Measurements from ENCODE around the gene C1QA. TPM values are rescaled to one million over a fixed set of nuclear protein-coding genes. Genes with fewer than 3 reads are reported as not detected.

Gene C1QA
- total RNA-seq, 6 donors from 2014 or later: 180 to 1,142 (median 556) TPM

- H3K9me3 ChIP-seq: no peaks in the 10 kb centered on the region
- no peak for DNase-seq
- no peak for TF ChIP-seq CTCF (IDR thresholded peaks at IDR 0.05)
- TF ChIP-seq EP300 (IDR thresholded peaks at IDR 0.05): no peak
- no peak for TF ChIP-seq POLR2AphosphoS5 (IDR thresholded peaks at IDR 0.05)
- no peak for TF ChIP-seq POLR2A (IDR thresholded peaks at IDR 0.05)
- no peak overlapping the region for H3K27ac ChIP-seq
- H3K4me1 ChIP-seq: no peaks in the 10 kb centered on the region
- no peak overlapping the region for H3K4me3 ChIP-seq
- WGBS, 2 donors: 48% methylated on average over 11 of the region's 11 CpGs
- H3K27me3 ChIP-seq: peaks cover 0 to 2% (median 0%) of the 10 kb centered on the region in 4 donors
- no peaks in the 10 kb centered on the region for H3K36me3 ChIP-seq
- ATAC-seq (ENCODE audit: low FRiP score in 2 of 2): no peak
These were observed 7.6 kb upstream of the C1QA start for GRCh38 chr1:22628698-22629444.

- DNase-seq: no peak
These were observed 6.5 kb upstream of the C1QA start for GRCh38 chr1:22629886-22630285.

GRCh38 chr1:22633697-22634463 is 2.5 kb upstream of the C1QA start:
- H3K27ac ChIP-seq: no peak overlapping the region

More at GRCh38 chr1:22629886-22630285, 6.5 kb upstream of the C1QA start:
- H3K27ac ChIP-seq: no peak overlapping the region
- 35 to 44% methylated on average over 2 of the region's 2 CpGs for WGBS, 2 donors
- no peaks in the 10 kb centered on the region for H3K9me3 ChIP-seq
- H3K36me3 ChIP-seq: no peaks in the 10 kb centered on the region
- no peak for TF ChIP-seq POLR2AphosphoS5 (IDR thresholded peaks at IDR 0.05)
- TF ChIP-seq POLR2A (IDR thresholded peaks at IDR 0.05): no peak
- no peak for TF ChIP-seq EP300 (IDR thresholded peaks at IDR 0.05)
- ATAC-seq (ENCODE audit: low FRiP score in 2 of 2): no peak
- no peaks in the 10 kb centered on the region for H3K4me1 ChIP-seq
- H3K4me3 ChIP-seq: no peak overlapping the region
- peaks cover 0 to 2% (median 0%) of the 10 kb centered on the region in 4 donors for H3K27me3 ChIP-seq

GRCh38 chr1:22635436-22635835 is 992 bp upstream of the C1QA start:
- H3K4me1 ChIP-seq: no peaks in the 10 kb centered on the region
- H3K9me3 ChIP-seq: no peaks in the 10 kb centered on the region
- no peaks in the 10 kb centered on the region for H3K36me3 ChIP-seq
- ATAC-seq (ENCODE audit: low FRiP score in 2 of 2): no peak
- TF ChIP-seq EP300 (IDR thresholded peaks at IDR 0.05): no peak
- no peak for TF ChIP-seq POLR2AphosphoS5 (IDR thresholded peaks at IDR 0.05)
- no peak for TF ChIP-seq POLR2A (IDR thresholded peaks at IDR 0.05)
- TF ChIP-seq CTCF (IDR thresholded peaks at IDR 0.05): no peak
- no peak for DNase-seq
- H3K27ac ChIP-seq: no peak overlapping the region
- H3K27me3 ChIP-seq: no peaks in the 10 kb centered on the region
- H3K4me3 ChIP-seq: no peak overlapping the region
- WGBS, 2 donors: 66 to 73% methylated on average over 7 of the region's 7 CpGs

More at GRCh38 chr1:22633697-22634463, 2.5 kb upstream of the C1QA start:
- no peak for ATAC-seq (ENCODE audit: low FRiP score in 2 of 2)
- no peak for DNase-seq
- Histone ChIP-seq H3K27me3 (no peaks in the 10 kb centered on the region), H3K9me3 (no peaks in the 10 kb centered on the region), H3K36me3 (no peaks in the 10 kb centered on the region), H3K4me1 (no peaks in the 10 kb centered on the region), H3K4me3 (no peak overlapping the region)
- TF ChIP-seq CTCF (IDR thresholded peaks at IDR 0.05) (no peak), POLR2A (IDR thresholded peaks at IDR 0.05) (no peak), POLR2AphosphoS5 (IDR thresholded peaks at IDR 0.05) (no peak), EP300 (IDR thresholded peaks at IDR 0.05) (no peak)
- 74 to 91% methylated on average over 6 to 10 of the region's 10 CpGs for WGBS, 2 donors

- no peak for DNase-seq
- no peaks in the 10 kb centered on the region for H3K9me3 ChIP-seq
- H3K4me3 ChIP-seq: peak overlapping the region in 3 of 4 donors; percentile 30 to 44 (median 36)
- no peaks in the 10 kb centered on the region for H3K27me3 ChIP-seq
- WGBS, 2 donors: 66 to 82% methylated on average over 6 of the region's 6 CpGs
- peaks cover 0 to 3% (median 2%) of the 10 kb centered on the region in 4 donors for H3K4me1 ChIP-seq
- TF ChIP-seq EP300 (IDR thresholded peaks at IDR 0.05): no peak
- no peak for TF ChIP-seq CTCF (IDR thresholded peaks at IDR 0.05)
- no peak for TF ChIP-seq POLR2A (IDR thresholded peaks at IDR 0.05)
- H3K27ac ChIP-seq: peak overlapping the region in 1 of 4 donors; percentile 62
- ATAC-seq (ENCODE audit: low FRiP score in 2 of 2): no peak
- H3K36me3 ChIP-seq: no peaks in the 10 kb centered on the region
These were observed 499 bp downstream of the C1QA start for GRCh38 chr1:22636927-22637326.
